ENCODE data around the gene NSMF. TPM values are rescaled to one million over a fixed set of nuclear protein-coding genes. Genes with fewer than 3 reads are reported as not detected.

NSMF gene
- total RNA-seq, 1 experiment from 2014 or later = 52.7 TPM

DNA sequence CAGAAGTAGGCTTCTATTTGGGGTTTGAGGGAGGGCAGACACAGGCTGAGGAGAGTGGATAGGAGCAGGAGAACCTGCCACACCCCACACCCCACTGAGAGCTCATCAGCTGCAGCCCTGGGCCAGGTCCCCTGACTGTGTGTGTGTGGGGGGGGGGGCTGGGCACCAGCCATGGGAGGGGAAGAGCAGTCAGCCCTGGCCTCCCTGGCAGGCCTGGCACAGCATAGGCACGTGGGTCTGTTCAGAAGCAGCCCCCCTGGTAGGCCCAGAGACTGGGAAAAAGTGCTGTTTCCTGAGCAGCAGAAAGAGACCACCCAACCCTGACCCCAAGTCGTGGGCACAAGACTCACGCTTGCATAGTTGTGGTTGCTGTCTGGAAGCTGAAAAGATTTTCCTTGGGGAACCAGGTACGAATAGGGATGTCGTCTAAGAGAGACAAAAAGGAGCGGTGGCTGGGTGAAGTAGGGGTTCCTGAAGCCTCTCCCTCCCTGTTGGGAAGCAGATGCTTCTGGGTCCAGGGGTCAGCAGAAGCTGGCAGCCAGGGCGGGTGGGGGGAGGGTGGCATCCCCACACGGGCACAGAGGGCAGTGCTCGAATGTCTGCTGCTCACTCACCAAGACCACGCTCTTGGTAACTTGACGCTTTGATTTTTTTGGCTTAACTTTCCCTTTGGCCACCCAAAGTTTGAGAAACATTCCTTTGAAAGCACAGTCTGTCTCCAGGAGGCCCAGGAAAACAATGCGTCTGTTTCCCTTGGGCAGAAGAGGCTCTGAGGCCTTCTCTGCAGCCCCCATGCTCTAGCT is 2.9 kb downstream of the NSMF start:
- Histone ChIP-seq H3K4me3 (ENCODE audit: low read depth, low read length, poor library complexity, severe bottlenecking) (no peak overlapping the region), H3K4me1 (ENCODE audit: insufficient read depth, low read length, poor library complexity, severe bottlenecking) (peaks cover 20% of the 10 kb centered on the region), H3K27me3 (replicated peaks; ENCODE audit: insufficient read depth, low read depth, low read length, poor library complexity) (no peaks in the 10 kb centered on the region), H3K9me3 (ENCODE audit: low read depth, low read length, poor library complexity, severe bottlenecking) (no peaks in the 10 kb centered on the region), H3K36me3 (ENCODE audit: insufficient read depth, low read length, poor library complexity, severe bottlenecking) (peaks cover 11% of the 10 kb centered on the region), H3K27ac (ENCODE audit: low read depth, low read length, poor library complexity, severe bottlenecking) (no peak overlapping the region)
- TF ChIP-seq CTCF (conservative IDR thresholded peaks at IDR 0.05; ENCODE audit: low read depth, low read length) (no peak), EZH2 (IDR thresholded peaks at IDR 0.05; ENCODE audit: borderline replicate concordance, low read depth, low read length, poor library complexity, severe bottlenecking) (no peak)
- ChIA-PET CTCF (no interaction called here), POLR2A (ENCODE audit: low non-redundant PET) (no interaction called here)
- TSS peak; percentile 36 for BruUV-seq (replicated peaks)
- no peak for DNase-seq (ENCODE audit: low spot score)
- intact Hi-C loops (cut with micrococcal nuclease; ENCODE audit: unreplicated experiment) = no loop called here

DNA sequence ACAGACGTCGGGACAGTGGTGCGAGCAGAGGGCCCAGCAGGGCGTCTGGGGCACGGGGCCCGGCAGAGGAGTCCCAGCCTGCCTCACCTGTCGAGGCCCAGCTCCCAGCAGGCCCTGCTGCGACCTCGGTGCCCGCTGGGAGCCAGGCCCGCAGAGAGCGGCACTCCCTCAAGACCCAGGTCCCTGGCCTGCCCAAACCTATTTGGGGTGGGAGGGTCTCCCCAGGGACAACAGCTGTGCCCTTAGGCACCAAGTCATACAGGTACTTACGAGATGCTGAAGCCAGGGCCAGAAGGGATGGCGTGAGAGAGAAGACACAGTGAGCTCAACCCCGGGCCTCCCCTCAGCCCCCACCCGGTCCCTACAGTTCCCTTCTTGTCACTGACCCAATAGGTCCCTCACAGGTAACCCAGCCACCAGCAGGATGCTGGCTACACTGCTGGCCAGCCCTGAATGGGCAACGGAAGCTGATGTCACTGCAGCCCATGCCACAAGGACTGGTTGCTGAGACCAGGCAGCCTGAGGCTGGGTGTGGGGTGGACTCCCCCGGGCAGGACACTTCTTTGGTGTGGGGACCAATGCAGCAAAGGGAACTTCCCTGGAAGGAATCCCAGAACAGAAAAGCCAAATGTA is 3.7 kb downstream of the NSMF start:
- peaks cover 20% of the 10 kb centered on the region for H3K4me1 ChIP-seq (ENCODE audit: insufficient read depth, low read length, poor library complexity, severe bottlenecking)
- ChIA-PET POLR2A (ENCODE audit: low non-redundant PET) (no interaction called here), CTCF (no interaction called here)
- no peak overlapping the region for H3K27ac ChIP-seq (ENCODE audit: low read depth, low read length, poor library complexity, severe bottlenecking)
- no TSS peak for BruUV-seq (replicated peaks)
- no peaks in the 10 kb centered on the region for H3K27me3 ChIP-seq (replicated peaks; ENCODE audit: insufficient read depth, low read depth, low read length, poor library complexity)
- H3K4me3 ChIP-seq (ENCODE audit: low read depth, low read length, poor library complexity, severe bottlenecking) = no peak overlapping the region
- no peak for TF ChIP-seq CTCF (conservative IDR thresholded peaks at IDR 0.05; ENCODE audit: low read depth, low read length)
- no peak for TF ChIP-seq EZH2 (IDR thresholded peaks at IDR 0.05; ENCODE audit: borderline replicate concordance, low read depth, low read length, poor library complexity, severe bottlenecking)
- intact Hi-C loops (cut with micrococcal nuclease; ENCODE audit: unreplicated experiment) = no loop called here
- peaks cover 11% of the 10 kb centered on the region for H3K36me3 ChIP-seq (ENCODE audit: insufficient read depth, low read length, poor library complexity, severe bottlenecking)
- DNase-seq (ENCODE audit: low spot score) = no peak
- H3K9me3 ChIP-seq (ENCODE audit: low read depth, low read length, poor library complexity, severe bottlenecking) = no peaks in the 10 kb centered on the region

GRCh38 chr9:137454597-137455358 is 4.4 kb downstream of the NSMF start:
- DNase-seq (ENCODE audit: low spot score) = no peak
- H3K9me3 ChIP-seq (ENCODE audit: low read depth, low read length, poor library complexity, severe bottlenecking) = no peaks in the 10 kb centered on the region
- peaks cover 18% of the 10 kb centered on the region for H3K4me1 ChIP-seq (ENCODE audit: insufficient read depth, low read length, poor library complexity, severe bottlenecking)
- no peak overlapping the region for H3K4me3 ChIP-seq (ENCODE audit: low read depth, low read length, poor library complexity, severe bottlenecking)
- ChIA-PET POLR2A (ENCODE audit: low non-redundant PET) (no interaction called here), CTCF (no interaction called here)
- no peak overlapping the region for H3K27ac ChIP-seq (ENCODE audit: low read depth, low read length, poor library complexity, severe bottlenecking)
- no TSS peak for BruUV-seq (replicated peaks)
- intact Hi-C loops (cut with micrococcal nuclease; ENCODE audit: unreplicated experiment) = no loop called here
- H3K36me3 ChIP-seq (ENCODE audit: insufficient read depth, low read length, poor library complexity, severe bottlenecking) = peaks cover 11% of the 10 kb centered on the region
- H3K27me3 ChIP-seq (replicated peaks; ENCODE audit: insufficient read depth, low read depth, low read length, poor library complexity) = no peaks in the 10 kb centered on the region
- no peak for TF ChIP-seq CTCF (conservative IDR thresholded peaks at IDR 0.05; ENCODE audit: low read depth, low read length)
- no peak for TF ChIP-seq EZH2 (IDR thresholded peaks at IDR 0.05; ENCODE audit: borderline replicate concordance, low read depth, low read length, poor library complexity, severe bottlenecking)
